Fibroblast of pulmonary artery (primary cell): ENCODE data around the gene RPL36.

ENCODE experiments used
- DNase-seq: peaks from one replicate; pipeline ENCODE4 v3.0.0-alpha.2; 2010; ENCODE audit warnings: low read depth
- H3K4me3 ChIP-seq: replicated peaks from 2 replicates; pipeline ENCODE4 v1.5.1; 2011; ENCODE audit warnings: low read depth, mild to moderate bottlenecking, control low read depth, low read length, moderate library complexity
- TF ChIP-seq, protein P1 (sequence below): IDR thresholded peaks from 2 replicates; pipeline ENCODE4 v1.5.1; 2011; ENCODE audit warnings: mild to moderate bottlenecking, control low read depth, low read length, inconsistent platforms; ENCODE audit errors: missing control alignments

RPL36 gene

DNA sequence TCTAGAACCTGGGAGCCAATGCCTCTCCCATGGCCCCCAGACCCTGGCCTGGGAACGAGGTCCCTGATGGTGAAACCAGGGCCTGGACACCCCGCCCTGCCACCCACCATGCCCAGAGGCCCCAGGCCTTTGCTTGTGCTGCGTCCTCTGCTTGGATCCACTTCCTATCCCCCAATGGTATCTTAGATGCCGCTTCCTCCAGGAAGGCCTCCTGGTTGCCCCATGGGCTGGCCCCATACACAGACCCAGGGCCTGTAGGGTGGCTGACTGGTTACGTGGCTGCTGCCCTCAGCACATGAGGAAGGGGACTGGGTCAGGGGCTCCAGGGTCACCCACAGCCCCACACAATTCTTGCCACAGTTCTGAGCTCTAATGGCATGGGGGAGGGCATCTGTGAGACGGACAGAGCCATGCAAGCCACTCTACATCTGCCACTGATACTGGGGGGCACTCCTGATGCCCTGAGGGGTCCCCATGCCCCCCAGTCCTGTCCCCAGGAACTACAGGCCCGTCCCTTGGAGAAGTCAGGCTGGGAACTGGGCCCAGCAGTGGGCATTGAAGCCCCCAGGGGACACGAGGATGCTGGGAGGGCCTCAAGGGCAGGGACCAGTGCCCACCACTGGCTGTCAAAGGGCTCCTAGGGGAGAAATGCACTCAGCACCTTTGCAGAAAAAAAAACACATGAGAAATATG is 5.0 kb downstream of the RPL36 start:
- TF ChIP-seq, protein P1, sequence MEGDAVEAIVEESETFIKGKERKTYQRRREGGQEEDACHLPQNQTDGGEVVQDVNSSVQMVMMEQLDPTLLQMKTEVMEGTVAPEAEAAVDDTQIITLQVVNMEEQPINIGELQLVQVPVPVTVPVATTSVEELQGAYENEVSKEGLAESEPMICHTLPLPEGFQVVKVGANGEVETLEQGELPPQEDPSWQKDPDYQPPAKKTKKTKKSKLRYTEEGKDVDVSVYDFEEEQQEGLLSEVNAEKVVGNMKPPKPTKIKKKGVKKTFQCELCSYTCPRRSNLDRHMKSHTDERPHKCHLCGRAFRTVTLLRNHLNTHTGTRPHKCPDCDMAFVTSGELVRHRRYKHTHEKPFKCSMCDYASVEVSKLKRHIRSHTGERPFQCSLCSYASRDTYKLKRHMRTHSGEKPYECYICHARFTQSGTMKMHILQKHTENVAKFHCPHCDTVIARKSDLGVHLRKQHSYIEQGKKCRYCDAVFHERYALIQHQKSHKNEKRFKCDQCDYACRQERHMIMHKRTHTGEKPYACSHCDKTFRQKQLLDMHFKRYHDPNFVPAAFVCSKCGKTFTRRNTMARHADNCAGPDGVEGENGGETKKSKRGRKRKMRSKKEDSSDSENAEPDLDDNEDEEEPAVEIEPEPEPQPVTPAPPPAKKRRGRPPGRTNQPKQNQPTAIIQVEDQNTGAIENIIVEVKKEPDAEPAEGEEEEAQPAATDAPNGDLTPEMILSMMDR, result no peak
- no peak overlapping the region for H3K4me3 ChIP-seq
- DNase-seq, result no peak

GRCh38 chr19:5695649-5696195 is 5.6 kb downstream of the RPL36 start:
- TF ChIP-seq, protein P1, result no peak
- DNase-seq, result no peak
- H3K4me3 ChIP-seq, result no peak overlapping the region

GRCh38 chr19:5696196-5697021 is 6.3 kb downstream of the RPL36 start:
- TF ChIP-seq, protein P1, result no peak
- DNase-seq, result no peak
- H3K4me3 ChIP-seq, result no peak overlapping the region

DNA sequence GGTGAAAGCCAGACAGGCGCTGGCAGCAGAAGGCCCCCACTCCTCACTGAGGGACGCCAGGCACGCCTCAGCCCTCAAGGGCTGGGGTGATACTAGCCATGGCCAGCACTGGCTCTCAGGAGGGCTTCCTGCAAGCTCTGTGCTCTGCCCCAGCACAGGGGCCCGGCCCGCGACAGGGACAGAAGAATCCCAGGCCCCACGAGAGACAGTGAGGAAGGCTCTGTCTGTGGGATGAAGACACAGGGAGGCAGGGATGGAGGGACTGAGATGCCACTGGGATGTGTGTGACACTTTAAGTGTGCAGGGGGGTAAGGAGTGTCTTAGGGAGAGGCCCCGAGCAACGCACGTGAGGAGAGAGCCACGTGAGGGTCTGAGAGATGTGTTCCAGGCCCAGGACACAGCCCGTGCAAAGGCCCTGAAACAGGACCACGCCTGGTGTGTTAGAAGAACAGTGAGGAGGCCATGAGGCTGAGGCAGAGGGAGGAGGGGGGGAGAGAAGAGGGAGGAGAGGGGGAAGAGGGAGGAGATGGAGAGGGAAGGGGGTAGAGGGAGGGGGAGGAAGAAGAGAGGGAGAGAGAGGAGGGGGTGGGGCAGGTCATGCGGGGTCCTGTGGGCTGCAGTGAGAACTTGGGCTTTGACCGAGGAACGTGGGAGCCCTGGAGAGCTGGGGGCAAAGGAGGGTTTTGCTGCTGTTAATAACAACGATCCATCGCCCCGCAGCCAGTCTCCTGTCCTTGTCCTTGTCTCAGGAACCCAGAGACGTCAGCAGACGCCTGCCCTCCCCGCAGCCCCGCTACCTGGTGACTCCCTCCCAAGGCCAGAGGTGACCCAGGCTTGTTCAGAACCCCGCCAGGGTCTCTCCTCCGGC is 7.2 kb downstream of the RPL36 start:
- TF ChIP-seq, protein P1, result no peak
- no peak for DNase-seq
- no peak overlapping the region for H3K4me3 ChIP-seq

DNA sequence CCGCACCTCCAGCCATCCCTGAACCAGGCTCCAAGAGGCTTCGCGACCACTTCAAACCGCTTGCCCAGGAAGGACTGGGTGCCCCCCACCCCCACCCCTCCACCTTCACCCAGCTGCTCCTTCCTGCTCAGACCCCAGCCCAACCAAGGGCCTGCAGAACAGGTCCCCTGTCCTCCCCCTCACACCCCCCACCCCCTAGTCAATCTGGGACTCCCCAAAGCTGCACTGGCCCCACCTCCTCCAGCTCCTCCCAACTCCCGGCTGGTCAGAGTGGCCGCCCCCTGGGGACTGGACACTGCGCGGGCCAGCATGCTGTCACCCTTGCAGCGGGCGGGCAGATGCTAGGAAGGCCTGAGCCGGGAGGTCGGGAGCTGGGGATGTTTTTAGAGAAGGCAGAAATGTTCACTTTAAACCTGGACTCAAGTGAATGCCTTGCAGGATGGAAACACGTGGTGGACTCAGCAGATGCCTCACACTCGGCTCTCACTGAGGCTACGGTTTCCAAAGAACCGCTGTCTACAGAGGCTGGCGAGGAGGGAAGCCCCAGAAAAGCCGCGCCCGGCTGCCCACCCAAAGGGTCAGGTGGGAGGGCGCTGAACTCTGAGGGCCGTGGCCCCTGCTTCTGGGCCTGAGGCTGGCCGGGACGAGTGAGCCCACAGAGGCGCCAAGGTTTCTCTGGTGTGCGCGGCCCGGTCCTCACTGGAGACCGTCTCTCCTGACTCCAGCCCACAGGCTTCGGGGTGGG is 8.0 kb downstream of the RPL36 start:
- TF ChIP-seq, protein P1, result no peak
- DNase-seq, result no peak
- H3K4me3 ChIP-seq, result no peak overlapping the region
